ENCODE data around the gene HTR6.
"Not testable (repeated sequence)": the region's sequence is repeated elsewhere in the genome, so short reads cannot be mapped to it uniquely, and the experiment has no call there.

The HTR6 gene

GRCh38 chr1:19639228-19639627 is 25.4 kb upstream of the HTR6 start:
- not testable (repeated sequence) for DNase-seq (ENCODE audit: low read depth, low spot score)

DNA sequence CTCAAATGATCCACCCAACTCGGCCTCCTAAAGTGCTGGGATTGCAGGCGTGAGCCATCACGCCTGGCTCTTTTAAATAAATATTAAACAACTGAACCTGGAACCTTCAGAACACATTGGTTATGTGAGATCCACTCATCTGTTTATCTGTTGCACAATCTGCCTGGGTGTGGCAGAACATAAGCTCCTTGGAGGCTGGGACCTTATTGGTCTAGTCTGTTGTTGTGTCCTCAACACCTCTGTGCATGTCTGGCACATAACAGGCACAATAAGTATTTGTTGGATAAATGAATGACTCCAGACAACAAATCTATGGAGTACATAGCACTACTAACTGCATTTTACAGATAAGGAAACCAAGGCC is 24.7 kb upstream of the HTR6 start:
- no peak for DNase-seq (ENCODE audit: low read depth, low spot score)

DNA sequence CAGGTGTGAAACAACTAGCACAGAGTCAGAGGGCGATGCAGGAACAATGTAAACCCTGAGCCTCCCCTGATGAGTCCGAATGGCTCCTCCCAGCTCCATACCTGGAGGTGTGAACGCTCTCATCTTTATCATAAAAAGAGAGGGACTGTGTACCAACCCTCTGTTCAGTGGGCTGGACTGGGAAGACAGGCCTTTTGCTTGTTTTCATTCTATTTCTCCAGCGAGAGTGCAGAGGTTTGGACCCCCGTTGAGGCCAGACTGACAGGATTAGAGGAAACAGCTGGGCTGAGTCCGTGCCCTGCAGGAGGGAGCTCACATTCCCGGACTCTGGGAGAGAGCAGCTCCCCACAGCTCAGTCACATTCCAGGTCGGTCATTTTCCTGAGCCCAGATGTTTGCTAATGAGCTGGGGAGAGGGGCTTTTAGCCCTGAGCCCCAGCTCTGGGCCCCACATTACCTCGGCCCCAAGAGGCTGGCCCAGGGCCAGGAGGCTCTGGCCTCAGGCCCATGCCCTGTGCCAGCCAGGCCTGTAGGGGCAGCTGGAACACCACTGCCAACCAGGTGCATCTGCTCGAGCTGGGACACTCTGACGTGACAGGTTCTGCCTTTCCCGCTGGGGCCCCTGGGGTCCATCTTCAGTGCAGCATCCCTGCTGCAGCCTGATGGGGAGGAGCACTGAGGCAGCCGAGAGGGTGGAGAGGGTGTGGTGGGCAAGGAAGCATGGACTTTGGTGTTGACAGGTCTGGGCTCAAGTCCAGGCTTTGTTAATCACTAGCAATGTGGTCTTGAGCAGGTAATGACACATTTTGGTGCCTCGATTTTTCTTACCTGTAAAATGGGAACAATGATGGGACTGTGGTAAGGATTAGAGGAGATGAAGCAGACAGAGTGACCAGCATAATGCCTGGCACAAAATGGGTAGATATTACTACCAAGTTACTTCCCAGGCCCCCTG is 24.0 kb upstream of the HTR6 start:
- DNase-seq (ENCODE audit: low read depth, low spot score), result peak; percentile 94

DNA sequence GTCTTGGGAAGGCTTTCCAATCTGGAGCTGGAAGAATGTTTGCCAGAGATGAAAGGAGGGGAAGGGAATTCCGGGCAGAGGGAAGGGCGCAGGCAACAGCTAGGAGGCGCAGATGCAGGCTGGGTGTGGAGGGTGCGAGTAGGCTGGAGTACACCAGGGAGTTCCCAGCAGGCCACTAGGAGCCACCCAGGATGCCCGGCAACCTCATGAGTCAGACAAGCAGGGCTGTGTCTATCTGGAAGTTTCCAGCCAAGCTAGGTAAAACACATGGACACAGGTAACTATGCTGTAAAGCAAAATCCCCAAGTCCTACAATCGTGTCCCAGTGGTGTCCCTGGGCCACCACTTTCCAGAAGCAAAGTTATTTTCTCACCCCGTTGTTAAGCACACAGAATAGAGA is 21.6 kb upstream of the HTR6 start:
- no peak for DNase-seq (ENCODE audit: low read depth, low spot score)

- DNase-seq (ENCODE audit: low read depth, low spot score), result no peak
Measured at GRCh38 chr1:19643602-19644394, 20.9 kb upstream of the HTR6 start, which contains the start of gene NBL1. Gene NBL1, plus strand, starts transcription at chr1:19644311. Its CDS starts 10,720 bp downstream, at chr1:19655031.

- DNase-seq (ENCODE audit: low read depth, low spot score), result no peak
Measured at GRCh38 chr1:19644395-19644680, 20.3 kb upstream of the HTR6 start.

GRCh38 chr1:19644681-19645410 is 19.8 kb upstream of the HTR6 start:
- DNase-seq (ENCODE audit: low read depth, low spot score), result no peak

- no peak for DNase-seq (ENCODE audit: low read depth, low spot score)
Measured at GRCh38 chr1:19645411-19646251, 19.0 kb upstream of the HTR6 start.

DNA sequence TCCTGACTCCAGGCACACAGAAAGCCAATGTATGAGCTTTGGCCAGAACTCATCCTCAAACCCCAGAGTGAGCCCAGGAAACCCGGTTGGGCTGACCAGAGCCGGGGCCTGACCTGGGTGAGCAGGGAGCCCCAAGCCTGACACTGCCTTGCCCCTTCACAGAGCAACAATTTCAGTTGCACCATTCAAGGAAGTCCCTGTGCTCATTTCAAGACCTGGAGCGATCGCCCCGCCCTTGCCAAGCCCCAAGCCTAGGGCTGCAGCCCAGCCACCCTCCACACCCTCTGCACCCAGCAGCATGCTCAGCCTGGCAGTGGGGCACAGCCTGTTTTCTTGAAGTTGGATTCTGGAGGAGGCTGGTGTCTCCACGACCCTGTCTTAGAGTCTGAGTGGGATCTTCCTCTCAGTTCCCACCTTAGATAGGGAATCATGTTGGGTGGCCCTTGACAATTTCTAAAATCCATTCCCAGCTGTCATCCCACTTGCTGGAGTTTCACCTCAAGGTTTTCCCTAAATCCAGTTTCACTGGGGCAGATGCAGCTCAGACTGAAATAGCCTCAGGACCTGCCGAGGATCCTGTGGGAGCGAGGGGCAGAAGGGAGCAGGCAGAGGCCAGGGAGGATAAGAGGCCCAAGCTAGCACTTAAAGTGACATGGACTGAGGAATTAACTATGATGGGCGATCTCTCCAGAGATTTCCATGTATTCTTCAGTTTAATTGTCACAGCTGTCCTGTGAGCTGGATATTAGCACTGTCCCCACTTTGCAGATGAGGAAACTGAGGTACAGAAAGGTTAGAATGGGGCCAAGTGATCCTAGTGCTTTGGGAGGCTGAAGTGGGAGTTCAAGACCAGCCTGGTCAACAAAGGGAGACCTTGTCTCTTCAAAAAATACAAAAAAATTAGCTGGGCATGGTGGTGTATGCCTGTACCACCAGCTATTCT is 18.0 kb upstream of the HTR6 start:
- DNase-seq (ENCODE audit: low read depth, low spot score), result no peak

DNA sequence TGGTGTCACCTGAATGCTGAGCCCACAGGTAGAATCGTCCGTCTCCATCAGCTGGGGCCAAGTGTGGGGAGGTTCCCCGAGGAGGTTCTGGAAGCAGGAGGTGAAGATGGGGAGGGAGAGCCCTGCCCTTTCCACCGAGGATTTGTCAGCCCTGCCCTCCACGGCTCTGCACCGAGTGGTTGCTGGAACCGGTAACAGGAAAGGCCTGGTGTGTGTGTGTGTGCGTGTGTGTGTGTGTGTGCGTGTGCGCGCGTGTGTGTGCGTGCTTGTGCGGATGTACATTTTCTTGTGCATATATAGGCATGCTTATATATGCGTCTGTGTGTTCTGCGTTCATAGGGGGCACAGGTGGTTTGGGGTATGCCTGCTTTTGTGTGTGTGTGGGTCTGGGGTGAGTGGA is 17.0 kb upstream of the HTR6 start:
- DNase-seq (ENCODE audit: low read depth, low spot score), result no peak

DNA sequence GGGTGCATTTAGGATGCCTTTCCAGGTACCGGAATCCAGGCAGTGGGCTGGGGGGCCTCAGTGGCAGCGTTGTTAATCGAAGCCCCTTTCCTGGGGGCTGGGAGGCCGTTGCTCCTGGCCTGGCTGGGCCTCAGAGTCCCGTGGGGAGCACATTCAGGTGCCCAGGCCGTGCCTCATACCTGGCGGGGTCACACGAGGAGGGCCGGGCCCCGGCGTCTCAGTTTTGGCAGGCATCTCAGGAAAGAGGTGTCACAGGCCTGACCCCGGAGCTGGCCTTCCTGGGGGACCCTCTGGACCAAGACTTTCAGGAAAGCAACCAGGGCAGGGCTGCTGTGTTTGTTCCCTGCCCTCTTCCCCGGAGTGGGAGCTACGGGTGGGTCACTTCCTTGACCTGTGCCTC is 16.4 kb upstream of the HTR6 start:
- DNase-seq (ENCODE audit: low read depth, low spot score), result no peak

GRCh38 chr1:19648689-19649088 is 16.0 kb upstream of the HTR6 start:
- DNase-seq (ENCODE audit: low read depth, low spot score), result no peak

DNA sequence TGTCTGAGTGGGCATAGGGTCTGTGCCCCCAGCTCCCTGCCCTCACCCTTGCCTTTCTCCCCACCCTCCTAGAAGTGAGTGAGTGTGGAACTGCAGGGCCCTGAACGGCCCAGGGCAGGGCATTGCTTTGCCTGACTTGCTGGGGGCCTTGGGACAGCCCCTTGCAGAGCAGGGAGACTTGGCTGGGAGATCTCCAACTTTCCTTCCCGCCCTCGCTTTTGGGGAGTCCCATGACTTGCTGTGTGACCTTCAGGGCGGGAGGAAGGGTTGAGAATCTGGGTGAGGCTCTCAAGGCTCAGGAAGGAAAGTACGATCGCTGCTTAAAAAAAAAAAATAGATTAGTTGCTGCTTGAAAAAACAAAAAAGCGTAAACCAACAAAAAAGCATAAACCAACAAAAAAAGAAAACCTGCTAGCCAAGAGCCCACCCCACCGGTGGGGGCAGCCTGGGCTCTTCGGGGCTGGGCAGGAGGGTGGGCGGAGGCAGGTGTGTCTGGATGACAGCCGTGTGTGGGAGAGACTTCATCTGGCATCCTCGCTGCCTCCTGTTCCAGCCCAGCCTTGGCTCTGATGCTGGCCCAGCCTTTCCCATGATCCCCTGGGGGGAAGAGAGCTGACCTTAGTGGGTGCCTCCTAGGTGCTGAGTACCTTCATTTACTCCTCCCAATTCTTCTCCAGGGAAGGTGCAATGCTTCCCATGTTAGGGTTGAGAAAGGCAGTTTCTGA is 14.1 kb upstream of the HTR6 start:
- DNase-seq (ENCODE audit: low read depth, low spot score), result no peak

- DNase-seq (ENCODE audit: low read depth, low spot score), result no peak
Measured at GRCh38 chr1:19651141-19651737, 13.4 kb upstream of the HTR6 start.

DNA sequence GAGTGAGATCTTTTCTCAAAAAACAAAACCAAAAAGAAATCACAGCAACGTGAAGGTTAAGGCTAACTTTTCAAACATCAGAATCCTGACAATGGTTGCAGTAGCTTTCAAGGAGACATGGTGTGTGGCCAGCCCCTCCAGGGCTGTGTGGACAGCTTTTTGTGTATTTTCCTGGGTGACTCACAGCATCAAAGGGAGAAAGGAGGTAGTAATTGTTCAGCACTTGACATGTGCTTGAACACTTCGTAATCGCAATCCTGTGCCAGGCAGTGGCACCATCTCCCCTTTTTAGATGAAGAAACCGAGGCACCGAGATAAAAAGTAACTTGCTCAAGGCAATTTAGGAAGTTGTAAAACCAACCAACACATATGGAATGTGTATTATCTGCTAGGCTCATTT is 10.3 kb upstream of the HTR6 start:
- no peak for DNase-seq (ENCODE audit: low read depth, low spot score)

GRCh38 chr1:19654886-19655717 is 9.6 kb upstream of the HTR6 start:
- no peak for DNase-seq (ENCODE audit: low read depth, low spot score)

DNA sequence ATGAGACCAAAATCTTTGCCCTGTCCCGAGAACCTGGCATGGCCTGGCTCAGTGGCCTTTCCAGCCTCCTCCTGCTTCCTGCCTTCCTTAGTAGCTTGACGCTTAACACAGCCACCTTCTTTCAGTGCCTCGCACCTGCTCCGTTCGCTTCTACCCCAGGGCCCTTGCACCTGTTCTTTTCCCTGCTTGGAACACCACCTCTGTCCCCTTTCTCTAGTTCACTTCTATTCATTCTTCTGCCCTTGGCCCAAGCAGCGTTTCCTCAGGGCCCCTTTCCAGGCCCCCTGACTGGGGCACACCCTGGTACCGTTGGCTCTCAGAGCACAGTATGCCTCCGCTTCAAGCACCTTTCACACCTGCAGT is 9.0 kb upstream of the HTR6 start:
- no peak for DNase-seq (ENCODE audit: low read depth, low spot score)

DNA sequence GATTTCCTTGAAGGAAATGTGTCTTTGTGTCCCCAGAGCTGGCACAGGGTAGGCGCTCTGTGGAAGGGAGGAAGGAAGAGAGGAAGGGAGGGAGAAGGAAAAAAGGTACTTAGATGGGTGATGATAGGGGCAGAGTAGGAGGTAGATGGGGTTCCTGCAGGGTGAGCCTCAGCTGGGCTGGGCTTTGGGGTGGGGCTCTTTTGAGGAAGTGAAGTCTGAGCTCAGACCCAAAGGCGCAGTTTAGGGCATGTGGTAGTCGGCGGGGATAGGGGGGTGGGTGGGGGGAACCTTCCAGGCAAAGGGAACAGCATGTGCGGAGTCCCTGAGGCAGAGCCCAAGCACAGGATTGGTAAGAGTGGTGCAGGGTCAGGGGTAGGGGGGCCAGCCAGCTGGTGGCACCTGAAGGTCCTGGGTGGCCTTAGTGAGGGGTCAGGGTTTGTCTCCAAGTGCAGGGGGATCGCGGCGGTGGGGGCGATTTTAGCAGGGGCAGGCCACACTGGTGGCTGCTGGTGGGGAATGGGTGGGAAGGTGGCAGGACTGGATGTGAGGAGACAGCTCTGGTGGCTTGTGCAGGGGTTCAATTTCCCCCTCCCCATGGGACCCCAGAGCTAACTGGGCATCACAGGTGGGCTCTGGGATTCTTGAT is 8.4 kb upstream of the HTR6 start:
- no peak for DNase-seq (ENCODE audit: low read depth, low spot score)

Data from smooth muscle cell of the brain vasculature (primary cell).